IPS-NIHi11 (cell line): ENCODE data around the gene DCST2.

Experiments
- DNase-seq: peaks from one replicate; pipeline ENCODE4 v3.0.0; 2012; ENCODE audit warnings: mixed read lengths, low spot score

Gene DCST2

GRCh38 chr1:155010211-155010918 lies 23.2 kb downstream of the DCST2 start:
- DNase-seq, result no peak

- no peak for DNase-seq
These were observed 23.8 kb downstream of the DCST2 start for GRCh38 chr1:155009742-155010141.

- no peak for DNase-seq
These were observed 24.3 kb downstream of the DCST2 start for GRCh38 chr1:155009221-155009711.

GRCh38 chr1:155008015-155008941 lies 25.3 kb downstream of the DCST2 start:
- no peak for DNase-seq

GRCh38 chr1:155007251-155007828 lies 26.2 kb downstream of the DCST2 start:
- no peak for DNase-seq

- no peak for DNase-seq
These were observed 26.9 kb downstream of the DCST2 start for GRCh38 chr1:155006601-155007101.

GRCh38 chr1:155005076-155006011 lies 28.2 kb downstream of the DCST2 start:
- no peak for DNase-seq

- no peak for DNase-seq
These were observed 29.1 kb downstream of the DCST2 start for GRCh38 chr1:155004352-155005075.

GRCh38 chr1:155003766-155004351 lies 29.7 kb downstream of the DCST2 start:
- peak; percentile 53 for DNase-seq

- no peak for DNase-seq
These were observed 30.3 kb downstream of the DCST2 start for GRCh38 chr1:155003227-155003765.

- no peak for DNase-seq
These were observed 30.9 kb downstream of the DCST2 start, which contains the start of gene ZBTB7B for GRCh38 chr1:155002464-155003226. TSS of gene ZBTB7B (plus strand) at chr1:155002802. CDS start at chr1:155014661, 11,859 bp downstream.

GRCh38 chr1:155001675-155002463 lies 31.7 kb downstream of the DCST2 start:
- DNase-seq, result peak; percentile 90

- DNase-seq, result no peak
These were observed 32.2 kb downstream of the DCST2 start for GRCh38 chr1:155001425-155001674.

- peak; percentile 82 for DNase-seq
These were observed 32.7 kb downstream of the DCST2 start for GRCh38 chr1:155000726-155001424.

- no peak for DNase-seq
These were observed 33.2 kb downstream of the DCST2 start for GRCh38 chr1:155000411-155000725.

GRCh38 chr1:154999571-155000410 lies 33.8 kb downstream of the DCST2 start:
- peak; percentile 67 for DNase-seq
